RWPE1 (cell line): ENCODE measurements around the gene GALNT2.

Source experiments
- CTCF ChIA-PET: fragments of 350-600 bp; sonication (Branson Sonifier 250); formaldehyde crosslinking; extraction: SDS; loops from one replicate; lab custom pipeline; 2021; lab: Yijun Ruan, JAX
- POLR2A ChIA-PET: fragments of 400-600 bp; formaldehyde crosslinking; extraction: SDS; loops from one replicate; lab custom pipeline; 2020; ENCODE audit warnings: antibody characterized with exemption; ENCODE audit not compliant: low non-redundant PET; lab: Yijun Ruan, JAX
- DNase-seq: peaks from one replicate; pipeline ENCODE4 v3.0.0; 2012; ENCODE audit warnings: low spot score
- H3K27ac ChIP-seq: fragments of 450-650 bp; 2 replicates; pipeline ENCODE4 v1.5.1; 2017
- TF ChIP-seq, protein P1 (sequence below): fragments of 450-650 bp; conservative IDR thresholded peaks from 2 replicates; pipeline ENCODE4 v1.5.1; 2017; ENCODE audit warnings: low read depth, mild to moderate bottlenecking

The GALNT2 gene

GRCh38 chr1:230323686-230324085 is 256.6 kb downstream of the GALNT2 start:
- DNase-seq: no peak
- ChIA-PET CTCF (no interaction called here), POLR2A (no interaction called here)
- TF ChIP-seq, protein P1, sequence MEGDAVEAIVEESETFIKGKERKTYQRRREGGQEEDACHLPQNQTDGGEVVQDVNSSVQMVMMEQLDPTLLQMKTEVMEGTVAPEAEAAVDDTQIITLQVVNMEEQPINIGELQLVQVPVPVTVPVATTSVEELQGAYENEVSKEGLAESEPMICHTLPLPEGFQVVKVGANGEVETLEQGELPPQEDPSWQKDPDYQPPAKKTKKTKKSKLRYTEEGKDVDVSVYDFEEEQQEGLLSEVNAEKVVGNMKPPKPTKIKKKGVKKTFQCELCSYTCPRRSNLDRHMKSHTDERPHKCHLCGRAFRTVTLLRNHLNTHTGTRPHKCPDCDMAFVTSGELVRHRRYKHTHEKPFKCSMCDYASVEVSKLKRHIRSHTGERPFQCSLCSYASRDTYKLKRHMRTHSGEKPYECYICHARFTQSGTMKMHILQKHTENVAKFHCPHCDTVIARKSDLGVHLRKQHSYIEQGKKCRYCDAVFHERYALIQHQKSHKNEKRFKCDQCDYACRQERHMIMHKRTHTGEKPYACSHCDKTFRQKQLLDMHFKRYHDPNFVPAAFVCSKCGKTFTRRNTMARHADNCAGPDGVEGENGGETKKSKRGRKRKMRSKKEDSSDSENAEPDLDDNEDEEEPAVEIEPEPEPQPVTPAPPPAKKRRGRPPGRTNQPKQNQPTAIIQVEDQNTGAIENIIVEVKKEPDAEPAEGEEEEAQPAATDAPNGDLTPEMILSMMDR: no peak
- no peak overlapping the region for H3K27ac ChIP-seq

DNA sequence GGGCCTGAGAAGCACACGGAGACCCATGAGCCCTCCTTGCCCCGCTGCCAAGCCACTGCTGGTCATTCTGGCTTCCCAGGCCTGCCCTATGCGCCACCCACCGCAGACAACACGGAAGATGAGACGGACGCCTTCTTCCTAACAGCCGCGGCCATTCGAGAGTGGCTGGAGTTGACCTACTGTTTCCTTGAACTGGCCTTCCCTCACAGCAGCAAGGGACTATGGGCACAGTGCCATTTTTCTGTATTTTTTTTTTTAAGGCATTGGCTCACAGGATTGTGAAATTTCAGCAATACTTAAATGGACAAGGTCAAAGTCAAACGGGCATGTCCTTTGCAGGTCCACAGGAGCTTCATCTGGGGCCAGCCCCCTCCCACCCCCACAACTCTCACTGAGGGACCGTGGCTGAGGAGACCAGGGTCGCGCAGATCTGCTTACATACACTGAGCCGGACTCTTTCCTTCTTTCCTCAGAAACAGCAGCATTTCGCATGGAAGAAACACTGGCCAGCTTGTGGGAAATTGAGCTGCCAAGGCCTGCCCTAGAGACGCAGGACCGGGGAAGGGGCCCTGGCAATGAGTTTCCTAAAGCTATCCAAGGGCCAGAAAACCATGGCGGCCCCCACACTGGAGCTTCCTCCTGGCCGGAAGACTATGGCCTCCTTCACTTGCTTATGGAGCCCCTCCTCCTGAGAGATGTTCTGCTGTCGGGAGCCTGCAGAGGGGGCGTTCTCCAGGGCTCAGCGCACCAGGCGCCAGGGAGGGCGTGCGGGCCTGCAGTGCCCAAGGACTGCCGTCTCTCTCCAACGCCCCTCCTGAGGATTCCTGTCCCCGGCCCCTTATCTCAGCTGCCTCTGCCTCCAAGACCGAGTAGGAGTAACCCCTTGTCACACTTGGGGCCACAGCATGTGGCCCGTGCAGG is 260.2 kb downstream of the GALNT2 start:
- DNase-seq: no peak
- CTCF ChIA-PET: interaction anchor here (0.6 to 1.1 kb wide), 2 partner anchors 17 to 162 kb away, joined by 3 to 8 read pairs; no protein-coding TSS in a partner anchor

DNA sequence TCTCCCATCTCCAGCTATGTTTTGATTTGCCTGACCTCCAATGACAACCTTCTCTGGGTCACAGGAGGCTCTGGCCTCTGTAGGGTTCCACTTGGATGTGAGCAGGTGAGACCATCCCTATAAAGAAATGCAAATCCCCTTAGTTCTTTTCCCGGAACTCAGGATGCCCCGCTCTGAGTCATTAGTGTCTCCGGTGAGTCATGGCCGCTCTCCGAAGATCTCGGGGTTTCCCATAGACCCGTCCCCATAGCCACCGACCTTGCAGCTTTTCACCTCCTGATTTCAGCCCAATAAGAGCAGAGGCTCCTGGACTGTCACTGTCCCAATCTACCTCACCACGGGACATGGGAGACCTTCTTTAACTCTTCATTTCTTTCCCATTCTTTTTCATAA is 260.9 kb downstream of the GALNT2 start:
- H3K27ac ChIP-seq: no peak overlapping the region
- peak; percentile 65 for DNase-seq
- TF ChIP-seq, protein P1: no peak
- CTCF ChIA-PET: interaction anchor here (1.1 kb wide), 1 partner anchor 18 kb away, joined by 3 read pairs; no protein-coding TSS in a partner anchor
- POLR2A ChIA-PET: no interaction called here

More for the DNA sequence above, 260.2 kb downstream of the GALNT2 start:
- TF ChIP-seq, protein P1: no peak
- no peak overlapping the region for H3K27ac ChIP-seq
- POLR2A ChIA-PET: no interaction called here

GRCh38 chr1:230328342-230329015 is 261.4 kb downstream of the GALNT2 start:
- no peak overlapping the region for H3K27ac ChIP-seq
- peak; percentile 73 for DNase-seq
- CTCF ChIA-PET: no interaction called here
- TF ChIP-seq, protein P1: no peak
- POLR2A ChIA-PET: no interaction called here

DNA sequence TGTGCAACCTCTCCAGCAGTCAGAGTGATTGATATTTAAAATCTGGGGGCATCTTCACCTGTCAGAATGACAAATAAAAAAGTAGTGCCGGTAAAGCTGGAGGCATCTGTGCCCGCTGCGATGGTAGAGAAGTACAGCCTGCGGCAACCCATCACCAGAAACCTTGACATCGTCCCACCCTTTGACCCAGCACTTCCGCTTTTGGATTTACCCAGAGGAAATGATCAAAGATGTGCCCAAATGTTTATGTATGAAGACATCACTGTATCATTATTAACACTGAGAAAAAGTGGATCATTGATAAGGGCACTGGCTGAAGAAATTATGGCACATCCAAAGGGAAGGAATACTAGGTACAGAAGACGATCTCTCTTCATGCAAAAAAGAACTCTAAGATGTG is 263.1 kb downstream of the GALNT2 start:
- TF ChIP-seq, protein P1: no peak
- ChIA-PET POLR2A (no interaction called here), CTCF (no interaction called here)
- no peak overlapping the region for H3K27ac ChIP-seq
- no peak for DNase-seq
